H7 (cell line): Measurements from ENCODE around the gene DUSP5. TPM values are rescaled to one million over a fixed set of nuclear protein-coding genes. Genes with fewer than 3 reads are reported as not detected.
A peak's percentile ranks its signal among the peaks of the same experiment; 100 is the strongest.

ENCODE experiments used
- DNase-seq: peaks from one replicate; pipeline ENCODE4 v3.0.0; 2012
- H3K27me3 ChIP-seq: 2 replicates; pipeline ENCODE4 v1.6.0; 2011; ENCODE audit warnings: mild to moderate bottlenecking, low read length; ENCODE audit not compliant: control insufficient read depth, insufficient read depth
- H3K36me3 ChIP-seq: replicated peaks from 2 replicates; pipeline ENCODE4 v1.5.1; 2011; ENCODE audit warnings: low read length; ENCODE audit not compliant: control insufficient read depth, insufficient read depth
- H3K4me3 ChIP-seq: 2 replicates; pipeline ENCODE4 v1.5.1; 2011; ENCODE audit warnings: low read depth, mild to moderate bottlenecking, control low read depth, low read length, moderate library complexity; ENCODE audit not compliant: insufficient read depth
- total RNA-seq: library from RNA; depleted of rRNA; stranded (reverse); fragments of >200 nt; shearing (Covaris generic); gene quantifications from 2 replicates; pipeline ENCODE4 v1.2.3, GENCODE V29; 2014

The DUSP5 gene
- total RNA-seq, 1 experiment from 2014 or later = 24.9 TPM

DNA sequence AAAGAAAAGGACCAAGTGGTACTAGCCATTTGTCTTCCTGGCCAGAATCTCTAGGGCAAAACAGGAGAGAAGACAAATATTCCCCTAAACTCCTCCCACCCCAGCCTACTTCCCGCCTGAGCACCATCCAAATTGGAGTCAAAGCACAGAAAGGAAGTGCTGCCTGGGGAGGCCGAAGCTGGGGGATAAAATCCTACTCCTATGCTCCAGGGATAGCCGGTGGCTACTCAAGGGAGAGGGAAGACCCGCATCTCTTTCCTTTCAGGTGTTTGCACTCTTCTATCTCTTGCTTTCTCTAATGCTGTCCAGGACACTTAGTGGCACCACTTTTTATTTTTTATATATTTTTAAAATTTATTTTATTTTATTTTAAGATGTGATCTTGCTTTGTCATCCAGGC is 7.1 kb upstream of the DUSP5 start:
- DNase-seq = no peak
- Histone ChIP-seq H3K36me3 (no peaks in the 10 kb centered on the region), H3K27me3 (no peaks in the 10 kb centered on the region), H3K4me3 (no peak overlapping the region)

DNA sequence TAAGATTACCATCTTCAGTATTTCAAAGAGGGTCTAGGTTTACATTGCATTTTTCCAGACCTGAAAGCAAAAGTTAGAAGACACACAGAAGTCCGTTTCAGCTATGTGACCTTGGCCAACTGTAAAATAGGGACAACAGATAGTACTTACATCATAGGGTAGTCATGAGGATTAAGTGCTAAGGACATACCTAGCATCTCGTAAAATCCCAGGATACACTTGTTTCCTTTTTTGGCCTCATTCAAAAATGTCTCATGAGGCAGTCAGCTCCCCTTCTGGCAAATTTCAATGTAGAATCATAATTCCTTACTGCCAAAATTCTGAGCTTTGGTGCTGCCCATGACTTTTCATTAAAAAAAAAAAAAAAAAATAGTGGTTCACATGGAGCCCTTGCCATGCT is 6.4 kb upstream of the DUSP5 start:
- Histone ChIP-seq H3K4me3 (no peak overlapping the region), H3K27me3 (no peaks in the 10 kb centered on the region), H3K36me3 (no peaks in the 10 kb centered on the region)
- DNase-seq = no peak

GRCh38 chr10:110492069-110492822 is 5.5 kb upstream of the DUSP5 start:
- H3K4me3 ChIP-seq = no peak overlapping the region
- no peaks in the 10 kb centered on the region for H3K36me3 ChIP-seq
- H3K27me3 ChIP-seq = no peaks in the 10 kb centered on the region; the same call in 1 of the 2 replicates
- DNase-seq = no peak

GRCh38 chr10:110493832-110494426 is 3.8 kb upstream of the DUSP5 start:
- DNase-seq = no peak
- H3K27me3 ChIP-seq = peaks cover 7% of the 10 kb centered on the region; the same call in 1 of the 2 replicates
- no peak overlapping the region for H3K4me3 ChIP-seq
- H3K36me3 ChIP-seq = no peaks in the 10 kb centered on the region

DNA sequence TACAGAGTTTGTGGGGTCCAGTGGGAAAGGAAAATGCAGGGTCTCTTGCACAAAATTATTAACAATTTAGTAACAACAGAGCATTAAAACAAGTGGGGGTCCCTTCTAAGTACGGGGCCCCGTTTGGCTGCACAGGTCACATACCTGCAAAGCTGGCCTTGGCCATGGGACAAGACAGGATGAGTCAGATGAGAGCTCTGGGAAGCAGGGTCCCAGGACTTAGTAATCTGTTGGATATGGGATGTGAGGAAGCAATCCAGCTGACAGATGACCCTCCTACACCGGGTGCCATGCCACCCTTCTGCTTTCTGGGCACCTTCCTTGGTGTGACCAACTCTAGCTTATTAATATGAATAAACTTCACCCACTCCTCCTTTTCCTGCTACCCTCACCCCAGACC is 3.2 kb upstream of the DUSP5 start:
- DNase-seq = no peak
- peaks cover 7% of the 10 kb centered on the region; the same call in 1 of the 2 replicates for H3K27me3 ChIP-seq

DNA sequence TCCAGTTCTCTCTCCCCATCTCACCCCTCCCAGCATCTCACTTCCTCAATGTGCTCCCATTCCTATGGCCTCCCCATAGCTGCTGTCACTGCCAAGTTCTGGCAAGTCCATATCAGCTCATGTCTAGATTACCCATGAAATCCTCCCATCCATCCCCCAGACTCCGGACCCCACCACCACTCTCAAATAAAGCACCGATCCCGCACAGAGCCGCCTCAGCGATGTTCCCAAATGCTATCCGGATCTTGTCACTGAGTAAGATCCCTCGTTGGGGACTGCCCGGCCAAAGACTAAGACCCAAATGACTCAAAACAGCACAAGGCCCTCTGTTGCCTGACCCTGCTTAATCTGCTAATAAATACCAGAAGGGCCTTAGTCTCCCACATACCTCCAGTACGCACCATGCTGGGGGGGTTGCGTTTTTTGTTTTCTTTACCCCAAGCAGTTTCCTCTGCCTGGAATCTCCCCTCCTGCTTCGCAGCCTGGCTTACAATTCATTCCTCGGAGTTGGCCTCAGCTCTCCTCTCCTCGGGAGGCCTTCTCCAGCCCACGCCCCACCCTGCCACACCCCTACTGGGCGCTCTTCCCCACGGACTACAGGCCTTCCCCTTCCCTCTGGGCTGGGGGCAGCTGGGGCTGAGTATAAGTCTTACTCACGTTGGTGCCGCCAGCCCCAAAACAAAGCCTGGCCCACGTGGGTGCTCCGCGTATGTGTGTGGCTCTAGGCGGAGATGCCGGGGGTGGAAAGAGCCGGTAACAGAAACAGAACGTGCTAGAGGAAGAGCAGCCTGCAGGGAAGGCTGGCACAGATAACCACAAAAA is 1.8 kb upstream of the DUSP5 start:
- H3K27me3 ChIP-seq = peaks cover 7% of the 10 kb centered on the region; the same call in 1 of the 2 replicates
- no peaks in the 10 kb centered on the region for H3K36me3 ChIP-seq
- peak; percentile 72 for DNase-seq
- peak overlapping the region; percentile 82 for H3K4me3 ChIP-seq

More for the DNA sequence above, 3.2 kb upstream of the DUSP5 start:
- Histone ChIP-seq H3K4me3 (no peak overlapping the region), H3K36me3 (no peaks in the 10 kb centered on the region)

GRCh38 chr10:110496553-110497437 is 912 bp upstream of the DUSP5 start:
- Histone ChIP-seq H3K27me3 (peaks cover 7% of the 10 kb centered on the region; the same call in 1 of the 2 replicates), H3K36me3 (no peaks in the 10 kb centered on the region), H3K4me3 (peak overlapping the region; percentile 82)
- DNase-seq = peak; percentile 49

DNA sequence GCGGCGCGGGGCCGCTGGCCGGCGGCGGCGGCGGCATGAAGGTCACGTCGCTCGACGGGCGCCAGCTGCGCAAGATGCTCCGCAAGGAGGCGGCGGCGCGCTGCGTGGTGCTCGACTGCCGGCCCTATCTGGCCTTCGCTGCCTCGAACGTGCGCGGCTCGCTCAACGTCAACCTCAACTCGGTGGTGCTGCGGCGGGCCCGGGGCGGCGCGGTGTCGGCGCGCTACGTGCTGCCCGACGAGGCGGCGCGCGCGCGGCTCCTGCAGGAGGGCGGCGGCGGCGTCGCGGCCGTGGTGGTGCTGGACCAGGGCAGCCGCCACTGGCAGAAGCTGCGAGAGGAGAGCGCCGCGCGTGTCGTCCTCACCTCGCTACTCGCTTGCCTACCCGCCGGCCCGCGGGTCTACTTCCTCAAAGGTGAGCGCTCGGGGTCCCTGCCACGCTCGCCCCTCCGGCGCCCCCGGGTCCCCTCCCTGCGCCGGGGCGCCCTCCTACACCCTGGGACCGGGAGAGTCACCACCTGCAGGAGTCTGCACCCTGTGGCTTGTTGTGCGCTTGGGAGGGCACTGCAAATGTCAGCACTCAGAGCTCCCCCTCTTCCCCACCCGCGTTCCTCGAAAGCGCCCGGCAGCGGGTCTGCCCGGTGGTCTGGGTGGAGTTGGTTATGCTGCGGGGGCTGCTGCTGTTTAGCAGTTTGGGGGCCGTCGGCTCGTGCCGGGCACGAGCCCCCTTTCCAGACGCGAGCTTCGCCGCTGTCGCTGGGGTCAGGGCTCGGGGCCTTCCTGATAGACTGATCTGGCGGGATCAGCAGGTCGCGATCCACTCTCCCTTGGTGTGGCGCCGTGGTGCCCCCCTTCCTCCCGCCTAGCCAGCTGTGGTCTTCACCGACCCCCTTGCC is 627 bp downstream of the DUSP5 start:
- Histone ChIP-seq H3K36me3 (peaks cover 4% of the 10 kb centered on the region; the same call in 1 of the 2 replicates), H3K27me3 (peaks cover 7% of the 10 kb centered on the region; the same call in 1 of the 2 replicates), H3K4me3 (peak overlapping the region; percentile 75)
- peak; percentile 76 for DNase-seq

GRCh38 chr10:110498982-110499795 is 1.5 kb downstream of the DUSP5 start:
- DNase-seq = peak; percentile 70
- H3K27me3 ChIP-seq = peaks cover 7% of the 10 kb centered on the region; the same call in 1 of the 2 replicates
- peak overlapping the region; percentile 75 for H3K4me3 ChIP-seq
- H3K36me3 ChIP-seq = peaks cover 7% of the 10 kb centered on the region

DNA sequence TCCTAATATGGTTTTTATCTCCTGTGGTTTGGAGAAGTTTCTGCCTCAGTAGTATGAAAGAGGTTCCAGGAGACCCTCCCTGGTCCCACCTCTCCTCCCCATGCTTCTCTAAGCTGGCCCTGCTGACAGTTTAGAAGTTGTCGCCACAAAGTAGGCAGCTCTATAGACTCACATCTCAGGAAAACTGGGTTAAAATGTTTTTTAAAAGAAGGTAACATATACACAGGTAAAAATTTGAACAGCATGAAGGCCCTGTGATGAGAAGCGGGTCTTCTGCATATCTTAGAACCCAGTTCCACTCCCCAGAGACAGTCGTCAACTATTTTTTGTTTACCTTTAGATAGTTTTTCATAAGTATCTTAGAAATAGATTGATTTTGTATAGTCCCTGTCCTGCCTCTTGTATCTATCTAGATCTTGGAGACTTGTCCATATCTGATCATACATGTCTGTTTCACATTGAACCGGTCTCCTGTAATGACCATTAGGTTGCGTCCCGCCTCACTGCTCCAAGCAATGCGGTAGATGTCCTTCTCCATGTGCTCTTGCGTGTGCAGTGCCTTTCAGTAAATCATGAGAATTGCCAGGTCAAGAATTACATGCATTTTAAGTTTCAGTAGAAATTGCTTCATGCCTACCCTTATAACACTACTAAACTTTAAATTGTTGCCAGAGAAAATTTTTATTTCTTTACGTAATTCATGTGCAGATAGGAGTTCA is 2.2 kb downstream of the DUSP5 start:
- peaks cover 7% of the 10 kb centered on the region; the same call in 1 of the 2 replicates for H3K27me3 ChIP-seq
- DNase-seq = no peak
- H3K36me3 ChIP-seq = peaks cover 11% of the 10 kb centered on the region
- peak overlapping the region; percentile 75 for H3K4me3 ChIP-seq

DNA sequence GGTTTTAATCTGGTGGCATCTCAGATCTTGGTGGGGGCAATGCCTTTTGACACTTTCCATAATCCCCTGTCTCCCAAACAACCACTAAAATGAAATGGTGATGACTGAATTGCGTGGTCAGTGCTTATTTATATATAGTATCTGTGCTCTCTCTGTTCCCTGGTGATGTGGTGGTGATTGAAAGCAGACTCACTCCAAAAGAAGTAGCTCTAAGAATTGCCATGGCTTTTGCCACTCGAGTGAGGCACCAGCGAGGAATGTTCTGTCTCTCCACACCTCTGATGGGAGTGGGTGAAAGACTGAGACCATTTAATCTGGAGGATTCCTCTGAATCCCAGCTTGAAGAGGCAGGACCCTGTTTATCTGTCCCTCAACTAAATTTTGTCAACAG is 2.8 kb downstream of the DUSP5 start:
- peaks cover 7% of the 10 kb centered on the region; the same call in 1 of the 2 replicates for H3K27me3 ChIP-seq
- peaks cover 12% of the 10 kb centered on the region for H3K36me3 ChIP-seq
- no peak for DNase-seq
- no peak overlapping the region for H3K4me3 ChIP-seq
